ENCODE results near the gene SLC25A34. TPM values are rescaled to one million over a fixed set of nuclear protein-coding genes. Genes with fewer than 3 reads are reported as not detected.

SLC25A34 gene
- total and polyA plus RNA-seq, 4 donors: 1.6 to 4.2 (median 2.2) TPM

- H3K9me3 ChIP-seq (ENCODE audit: control insufficient read depth in 4 of 4, insufficient read depth in 3 of 4, low read length in 3 of 4): no peaks in the 10 kb centered on the region
- H3K36me3 ChIP-seq (ENCODE audit: control insufficient read depth in 4 of 4, insufficient read depth in 4 of 4, low read length in 4 of 4): no peaks in the 10 kb centered on the region
- H3K27me3 ChIP-seq (ENCODE audit: control insufficient read depth in 3 of 3, insufficient read depth in 3 of 3, low read length in 2 of 3): no peaks in the 10 kb centered on the region
- no peak for ATAC-seq (ENCODE audit: insufficient read depth, low FRiP score)
- WGBS, 2 donors: 94 to 95% methylated on average over 2 of the region's 2 CpGs
- no peak for DNase-seq
- TF ChIP-seq CTCF (IDR thresholded peaks at IDR 0.05; ENCODE audit: control extremely low read depth, extremely low read depth): no peak
- H3K4me3 ChIP-seq: no peak overlapping the region
- no peak overlapping the region for H3K9ac ChIP-seq (ENCODE audit: insufficient read depth in 1 of 2, low read length in 2 of 2)
- H3K4me1 ChIP-seq (ENCODE audit: control insufficient read depth in 5 of 5, insufficient read depth in 5 of 5, low read length in 5 of 5): peaks cover 0 to 18% (median 11%) of the 10 kb centered on the region in 5 donors
- H3K27ac ChIP-seq (ENCODE audit: low read depth in 1 of 2, low read length in 1 of 2): no peak overlapping the region
Measured at GRCh38 chr1:15755021-15755645, 19.1 kb downstream of the SLC25A34 start.

- no peaks in the 10 kb centered on the region for H3K27me3 ChIP-seq (ENCODE audit: control insufficient read depth in 3 of 3, insufficient read depth in 3 of 3, low read length in 2 of 3)
- TF ChIP-seq CTCF (IDR thresholded peaks at IDR 0.05; ENCODE audit: control extremely low read depth, extremely low read depth): no peak
- H3K4me3 ChIP-seq: no peak overlapping the region
- H3K9ac ChIP-seq (ENCODE audit: insufficient read depth in 1 of 2, low read length in 2 of 2): no peak overlapping the region
- no peaks in the 10 kb centered on the region for H3K9me3 ChIP-seq (ENCODE audit: control insufficient read depth in 4 of 4, insufficient read depth in 3 of 4, low read length in 3 of 4)
- peaks cover 0 to 20% (median 11%) of the 10 kb centered on the region in 5 donors for H3K4me1 ChIP-seq (ENCODE audit: control insufficient read depth in 5 of 5, insufficient read depth in 5 of 5, low read length in 5 of 5)
- 79 to 85% methylated on average over 4 of the region's 4 CpGs for WGBS, 2 donors
- H3K36me3 ChIP-seq (ENCODE audit: control insufficient read depth in 4 of 4, insufficient read depth in 4 of 4, low read length in 4 of 4): no peaks in the 10 kb centered on the region
- ATAC-seq (ENCODE audit: insufficient read depth, low FRiP score) (no peak), DNase-seq (no peak)
- H3K27ac ChIP-seq (ENCODE audit: low read depth in 1 of 2, low read length in 1 of 2): no peak overlapping the region
Measured at GRCh38 chr1:15755646-15756040, 19.6 kb downstream of the SLC25A34 start.

- DNase-seq (peak in 2 of 3 donors; percentile 32 to 36), ATAC-seq (ENCODE audit: insufficient read depth, low FRiP score) (no peak)
- no peak overlapping the region for H3K27ac ChIP-seq (ENCODE audit: low read depth in 1 of 2, low read length in 1 of 2)
- 30 to 43% methylated on average over 21 of the region's 21 CpGs for WGBS, 2 donors
- no peaks in the 10 kb centered on the region for H3K36me3 ChIP-seq (ENCODE audit: control insufficient read depth in 4 of 4, insufficient read depth in 4 of 4, low read length in 4 of 4)
- H3K4me1 ChIP-seq (ENCODE audit: control insufficient read depth in 5 of 5, insufficient read depth in 5 of 5, low read length in 5 of 5): peaks cover 0 to 28% (median 11%) of the 10 kb centered on the region in 5 donors
- H3K9ac ChIP-seq (ENCODE audit: insufficient read depth in 1 of 2, low read length in 2 of 2): no peak overlapping the region
- no peaks in the 10 kb centered on the region for H3K27me3 ChIP-seq (ENCODE audit: control insufficient read depth in 3 of 3, insufficient read depth in 3 of 3, low read length in 2 of 3)
- TF ChIP-seq CTCF (IDR thresholded peaks at IDR 0.05; ENCODE audit: control extremely low read depth, extremely low read depth): no peak
- H3K4me3 ChIP-seq: no peak overlapping the region
- no peaks in the 10 kb centered on the region for H3K9me3 ChIP-seq (ENCODE audit: control insufficient read depth in 4 of 4, insufficient read depth in 3 of 4, low read length in 3 of 4)
Measured at GRCh38 chr1:15756143-15757015, 20.3 kb downstream of the SLC25A34 start.
